Fibroblast of skin of right biceps (primary cell): ENCODE data around the gene RASA3.
"Not testable (repeated sequence)": the region's sequence is repeated elsewhere in the genome, so short reads cannot be mapped to it uniquely, and the experiment has no call there.

Experiments used
- DNase-seq: peaks from one replicate; pipeline ENCODE4 v3.0.0-alpha.2; 2013

The RASA3 gene

DNA sequence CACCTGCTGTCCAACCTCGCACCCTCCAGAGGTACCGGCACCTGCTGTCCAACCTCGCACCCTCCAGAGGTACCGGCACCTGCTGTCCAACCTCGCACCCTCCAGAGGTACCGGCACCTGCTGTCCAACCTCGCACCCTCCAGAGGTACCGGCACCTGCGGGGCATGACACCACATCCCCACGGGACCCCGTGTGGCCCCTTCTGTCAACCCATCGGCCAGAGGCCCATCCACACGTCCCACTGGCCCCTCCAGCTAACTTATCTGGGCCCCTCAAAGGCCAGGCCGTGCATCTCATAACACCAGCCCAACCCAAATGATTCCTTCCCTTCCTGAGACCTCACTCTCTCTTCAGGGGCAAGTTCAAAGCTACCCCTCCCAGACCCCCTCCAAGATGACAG is 6.3 kb downstream of the RASA3 start:
- DNase-seq = not testable (repeated sequence)

DNA sequence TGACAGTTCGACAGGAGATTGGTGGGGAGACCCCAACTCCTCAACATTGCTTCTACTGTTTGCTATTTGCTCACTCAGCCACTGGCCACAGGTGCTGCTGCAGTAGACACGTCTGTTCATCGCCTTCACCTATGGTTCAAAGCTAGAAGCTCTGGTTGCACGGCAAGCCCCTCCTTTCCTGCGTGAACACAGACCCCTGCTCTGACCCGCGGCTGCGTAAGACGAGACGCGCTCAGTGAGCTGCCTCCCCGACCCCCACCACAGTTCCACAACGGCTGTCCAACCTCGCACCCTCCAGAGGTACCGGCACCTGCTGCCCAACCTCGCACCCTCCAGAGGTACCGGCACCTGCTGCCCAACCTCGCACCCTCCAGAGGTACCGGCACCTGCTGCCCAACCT is 6.8 kb downstream of the RASA3 start:
- DNase-seq = no peak

DNA sequence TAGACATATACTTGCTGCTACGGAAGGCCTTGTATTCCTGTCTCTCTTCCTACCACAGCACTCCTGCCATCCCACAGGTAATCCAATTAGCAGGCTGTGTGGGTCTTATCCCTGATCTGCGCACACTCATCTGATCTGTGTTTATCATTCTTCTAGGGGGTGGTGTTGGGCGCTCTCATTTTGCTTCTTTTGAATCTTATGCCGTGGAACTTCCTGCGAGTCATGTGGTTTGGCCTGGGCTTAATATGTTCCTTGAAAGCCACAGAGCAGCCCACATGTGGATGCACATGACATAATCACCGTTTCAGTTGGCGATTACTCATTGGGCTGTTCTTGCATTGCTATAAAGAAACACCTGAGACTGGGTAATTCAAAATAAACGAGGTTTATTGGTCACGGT is 7.5 kb downstream of the RASA3 start:
- peak; percentile 86 for DNase-seq

DNA sequence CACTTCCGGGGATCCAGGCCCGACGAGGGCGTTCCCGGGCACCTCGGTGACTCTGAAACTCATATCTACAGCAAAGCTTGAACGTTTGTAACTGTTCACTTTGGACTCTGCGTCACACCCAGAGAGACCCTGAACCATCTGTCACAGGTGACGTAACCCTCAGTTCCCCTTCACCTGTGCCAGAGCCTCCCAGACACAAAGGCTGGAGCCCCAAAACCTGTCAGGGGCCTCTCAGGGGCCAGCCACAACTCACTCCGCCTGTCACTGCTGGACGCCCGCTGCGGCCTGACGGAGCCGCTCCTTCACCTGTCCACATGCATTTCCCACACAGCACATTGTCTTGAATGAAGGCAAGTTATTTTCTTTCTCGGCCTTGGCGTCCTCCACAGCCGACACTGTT is 8.0 kb downstream of the RASA3 start:
- no peak for DNase-seq

DNA sequence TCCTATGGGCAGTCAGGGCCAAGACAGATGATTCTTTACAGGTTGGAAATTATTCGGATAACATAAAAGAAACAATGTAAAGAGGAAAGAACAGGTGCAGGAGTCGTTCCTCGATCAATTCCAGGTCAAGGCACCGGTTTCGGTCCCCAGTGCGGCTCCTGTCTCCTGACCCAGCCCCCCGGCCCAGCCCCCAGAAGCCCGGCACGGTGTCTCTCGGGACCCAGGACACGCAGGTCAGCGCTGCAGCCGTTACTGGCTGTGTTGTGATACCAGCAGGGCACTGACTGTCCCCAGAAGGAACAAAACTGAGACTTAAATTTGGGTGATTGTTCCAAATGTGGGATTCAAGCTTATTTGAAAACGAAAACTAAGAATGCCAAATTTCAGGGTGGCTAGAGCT is 8.5 kb downstream of the RASA3 start:
- DNase-seq = no peak

DNA sequence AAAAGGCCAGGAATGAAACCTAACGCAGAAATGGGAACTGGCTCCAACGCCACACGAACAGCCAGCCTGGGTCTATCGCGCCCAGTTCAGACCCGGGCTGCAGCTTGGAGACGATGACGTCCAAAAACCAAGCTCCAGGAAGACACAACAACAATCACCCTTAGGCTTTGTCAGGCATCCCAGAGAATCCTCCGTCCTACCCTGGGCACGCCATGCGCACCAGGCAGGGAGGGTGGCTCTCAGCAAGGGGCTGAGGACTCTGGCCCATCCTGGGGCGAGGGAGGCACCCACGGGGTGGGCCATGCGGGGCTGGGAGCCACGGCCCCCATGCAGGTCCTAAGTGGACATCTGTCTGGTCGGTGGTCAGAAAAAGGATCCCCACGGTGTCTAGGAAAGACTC is 9.0 kb downstream of the RASA3 start:
- DNase-seq = no peak

DNA sequence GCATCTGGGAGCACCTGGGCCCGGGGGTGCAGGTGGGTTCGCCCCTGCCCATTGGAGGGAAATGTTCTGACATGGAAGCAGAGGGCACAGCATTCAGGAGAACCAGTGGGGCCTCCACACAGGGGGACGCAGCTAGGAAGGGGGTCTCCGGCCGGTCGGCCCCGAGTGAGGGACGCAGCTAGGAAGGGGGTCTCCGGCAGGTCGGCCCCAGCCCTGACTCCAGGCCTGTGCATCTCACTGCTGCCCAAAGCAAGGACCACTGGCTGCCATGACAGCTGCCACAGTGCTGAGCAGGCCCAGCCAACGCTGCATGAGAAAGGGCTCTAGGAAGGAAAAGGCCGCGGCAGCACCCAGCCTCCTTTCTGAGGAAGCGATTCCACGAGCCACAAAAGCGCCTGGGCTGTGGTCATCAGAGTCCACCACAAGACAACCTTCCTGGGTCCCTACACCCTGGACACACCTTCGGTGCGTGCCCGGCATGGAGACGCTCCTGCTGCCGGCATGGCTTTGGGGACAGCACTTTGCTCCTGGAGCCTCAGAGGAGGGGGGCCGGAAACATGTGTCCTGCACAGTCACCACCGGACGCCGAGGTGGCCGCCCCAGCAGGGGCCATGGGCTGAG is 9.7 kb downstream of the RASA3 start:
- no peak for DNase-seq

DNA sequence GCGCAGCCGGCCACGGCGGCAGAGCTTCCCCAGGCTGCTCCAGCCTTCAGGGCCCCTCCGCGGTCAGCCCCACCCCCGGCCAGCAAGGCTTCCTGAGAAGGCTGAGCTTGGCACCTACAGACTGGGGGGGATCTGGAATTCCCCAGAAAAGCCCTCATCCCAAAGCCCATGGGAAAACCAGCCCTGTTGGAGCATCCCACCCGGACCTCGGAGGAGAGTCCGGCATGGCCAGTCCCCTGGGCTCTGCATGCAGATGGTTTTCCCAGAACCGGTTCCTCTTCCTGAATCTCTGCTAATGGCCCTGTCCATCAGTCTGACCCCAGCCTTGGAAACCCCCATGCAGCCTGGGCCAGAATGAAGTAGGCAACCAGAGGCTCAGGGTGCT is 10.3 kb downstream of the RASA3 start:
- no peak for DNase-seq

DNA sequence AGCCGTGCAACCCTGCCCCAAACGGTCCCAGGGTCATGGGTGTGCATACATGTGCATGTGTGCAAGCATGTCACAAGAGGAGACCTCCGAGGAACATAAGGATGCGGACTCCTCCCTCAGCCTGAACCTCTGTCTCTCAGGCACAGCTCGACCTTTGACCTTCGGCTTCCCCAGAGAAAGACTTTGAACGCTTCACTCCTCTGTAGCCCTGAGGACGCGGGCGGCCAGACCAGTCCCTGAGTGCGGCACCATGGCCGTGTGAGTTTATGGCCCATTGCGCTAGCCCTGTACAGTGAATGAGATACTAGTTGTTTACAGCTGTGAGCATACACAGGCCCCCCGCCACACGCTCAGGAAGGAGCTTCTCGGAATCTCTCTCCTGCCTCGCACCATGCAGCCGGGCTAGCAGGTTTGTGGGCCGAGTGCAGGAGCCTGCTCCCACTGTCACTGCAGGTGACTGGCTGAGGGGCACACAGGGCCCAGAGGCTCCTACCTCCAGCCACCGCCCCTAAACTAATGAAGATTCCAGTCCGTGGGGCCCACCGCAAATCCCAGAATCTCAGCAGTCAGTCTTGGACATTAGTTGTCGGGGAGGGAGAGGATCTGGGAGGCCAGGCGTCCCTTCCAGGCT is 10.8 kb downstream of the RASA3 start:
- DNase-seq = no peak

DNA sequence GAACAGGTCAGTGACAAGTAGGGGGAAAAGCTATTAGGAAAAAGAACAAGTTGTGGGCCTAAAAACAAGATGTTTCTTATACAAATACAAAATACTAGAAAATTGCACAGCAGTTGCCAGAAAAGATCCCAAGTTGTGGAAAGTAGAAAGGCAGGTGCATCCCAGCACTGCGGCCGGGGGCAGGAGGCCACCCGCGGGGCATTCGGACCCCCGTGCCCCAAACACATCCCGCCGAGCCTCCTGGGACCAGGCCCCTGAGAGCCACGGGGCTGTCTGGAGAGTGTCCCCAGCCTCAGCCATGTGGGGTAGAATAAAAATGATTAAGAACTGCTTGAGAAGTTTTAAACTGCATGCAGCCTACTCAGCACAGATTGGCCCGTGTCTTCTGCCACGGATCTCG is 11.4 kb downstream of the RASA3 start:
- DNase-seq = no peak

DNA sequence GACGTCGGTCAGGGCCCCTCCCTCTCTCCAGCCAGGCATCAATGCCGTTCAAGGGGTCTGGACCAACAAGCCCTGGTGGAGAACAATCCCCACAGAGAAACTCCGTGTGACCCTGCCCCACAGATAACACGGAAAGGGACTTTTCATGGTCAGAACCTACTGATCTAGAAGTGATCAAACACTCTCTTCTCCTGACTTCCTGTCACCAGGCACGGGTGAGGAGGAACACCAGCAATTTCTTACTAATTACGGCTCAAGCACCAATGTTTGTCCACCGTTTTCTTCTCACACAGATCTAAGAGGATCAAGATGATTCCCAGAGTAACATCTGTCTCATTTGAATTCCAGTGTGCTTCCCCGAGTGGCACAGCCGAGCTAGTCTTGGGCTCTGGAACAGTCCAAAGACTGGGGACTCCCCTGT is 11.8 kb downstream of the RASA3 start:
- DNase-seq = no peak

DNA sequence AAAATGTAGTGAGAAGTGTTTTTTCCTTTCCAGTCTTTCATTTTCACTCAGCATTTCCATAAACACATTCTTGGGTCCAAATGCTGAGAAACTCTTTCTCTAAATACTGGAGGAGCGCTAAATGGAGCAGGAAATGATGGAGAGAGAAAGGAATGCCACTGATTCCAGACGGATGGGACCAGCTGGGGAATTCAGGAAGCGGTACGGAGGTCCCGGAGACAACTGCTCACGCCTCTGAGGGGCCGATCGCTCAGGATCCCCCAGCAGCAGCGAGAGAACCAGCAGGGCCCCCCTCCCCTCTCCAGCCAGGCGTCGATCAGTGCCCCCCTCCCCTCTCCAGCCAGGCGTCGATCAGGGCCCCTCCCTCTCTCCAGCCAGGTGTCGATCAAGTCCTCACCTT is 13.2 kb downstream of the RASA3 start:
- DNase-seq = peak; percentile 97

DNA sequence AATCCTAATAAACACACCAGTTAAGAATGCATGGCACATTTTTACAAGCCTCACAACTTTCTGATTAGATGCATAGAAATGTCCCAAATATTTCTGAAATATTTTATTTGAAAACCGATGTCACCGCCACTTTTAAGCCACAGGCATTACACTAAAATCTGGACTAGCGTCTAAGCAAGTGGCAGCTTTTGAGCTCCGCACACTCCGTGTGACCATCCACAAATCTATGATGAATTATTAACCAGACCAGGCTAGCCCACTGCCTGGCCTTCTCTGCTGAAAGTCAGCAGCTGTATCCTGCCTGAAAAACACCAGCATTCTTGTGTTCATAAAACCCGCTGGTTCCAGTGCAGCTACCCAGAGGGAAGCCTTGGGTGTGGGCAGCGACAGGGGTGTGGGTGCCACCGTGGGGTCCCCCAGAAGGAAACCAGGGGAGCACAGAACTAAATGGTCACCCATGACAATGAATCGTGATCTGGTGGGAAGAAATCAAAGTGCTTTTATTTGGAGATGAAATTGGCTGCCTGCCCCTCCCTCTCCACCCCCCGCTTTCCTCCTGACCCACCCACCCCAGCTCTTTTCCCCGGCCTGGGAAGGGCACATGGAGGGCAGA is 13.8 kb downstream of the RASA3 start:
- DNase-seq = peak; percentile 73

DNA sequence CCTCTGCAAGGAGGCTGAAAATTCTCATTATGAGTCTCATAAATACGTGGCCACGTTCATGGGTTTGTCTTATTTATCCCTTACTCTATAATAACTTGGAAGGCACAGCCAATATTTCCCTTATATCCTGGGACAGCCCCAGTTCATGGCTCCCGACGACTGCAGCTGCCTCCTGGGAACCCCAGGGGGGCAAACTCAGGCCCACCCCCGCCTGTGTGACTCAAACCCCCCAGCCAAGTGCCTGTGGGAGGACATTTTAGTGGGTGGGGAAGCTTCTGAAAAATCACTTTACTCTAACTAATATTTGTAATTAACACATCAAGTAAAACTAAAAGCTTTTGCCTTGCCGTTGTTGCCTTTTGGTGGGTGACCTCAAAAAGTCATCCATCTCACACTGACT is 14.3 kb downstream of the RASA3 start:
- no peak for DNase-seq

DNA sequence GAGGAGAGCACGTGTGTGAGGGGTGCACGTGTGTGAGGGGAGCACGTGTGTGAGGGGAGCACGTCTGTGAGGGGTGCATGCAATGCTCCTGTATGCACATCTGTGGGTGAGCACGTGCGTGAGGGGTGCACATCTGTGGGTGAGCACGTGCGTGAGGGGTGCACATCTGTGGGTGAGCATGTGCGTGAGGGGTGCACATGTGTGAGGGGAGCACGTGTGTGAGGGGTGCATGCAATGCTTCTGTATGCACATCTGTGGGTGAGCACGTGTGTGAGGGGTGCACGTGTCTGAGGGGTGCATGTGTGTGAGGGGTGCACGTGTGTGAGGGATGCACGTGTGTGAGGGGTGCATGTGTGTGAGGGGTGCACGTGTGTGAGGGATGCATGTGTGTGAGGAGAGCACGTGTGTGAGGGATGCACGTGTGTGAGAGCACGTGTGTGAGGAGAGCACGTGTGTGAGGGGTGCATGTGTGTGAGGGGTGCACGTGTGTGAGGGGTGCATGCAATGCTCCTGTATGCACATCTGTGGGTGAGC is 15.0 kb downstream of the RASA3 start:
- not testable (repeated sequence) for DNase-seq

DNA sequence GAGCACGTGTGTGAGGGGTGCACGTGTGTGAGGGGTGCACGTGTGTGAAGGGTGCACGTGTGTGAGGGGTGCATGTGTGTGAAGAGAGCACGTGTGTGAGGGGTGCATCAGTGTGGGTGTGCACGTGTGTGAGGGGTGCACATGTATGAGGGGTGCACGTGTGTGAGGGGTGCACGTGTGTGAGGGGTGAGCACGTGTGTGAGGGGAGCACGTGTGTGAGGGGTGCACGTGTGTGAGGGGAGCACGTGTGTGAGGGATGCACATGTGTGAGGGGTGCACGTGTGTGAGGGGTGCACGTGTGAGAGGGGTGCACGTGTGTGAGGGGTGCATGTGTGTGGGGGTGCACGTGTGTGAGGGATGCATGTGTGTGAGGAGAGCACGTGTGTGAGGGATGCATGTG is 15.7 kb downstream of the RASA3 start:
- no peak for DNase-seq

DNA sequence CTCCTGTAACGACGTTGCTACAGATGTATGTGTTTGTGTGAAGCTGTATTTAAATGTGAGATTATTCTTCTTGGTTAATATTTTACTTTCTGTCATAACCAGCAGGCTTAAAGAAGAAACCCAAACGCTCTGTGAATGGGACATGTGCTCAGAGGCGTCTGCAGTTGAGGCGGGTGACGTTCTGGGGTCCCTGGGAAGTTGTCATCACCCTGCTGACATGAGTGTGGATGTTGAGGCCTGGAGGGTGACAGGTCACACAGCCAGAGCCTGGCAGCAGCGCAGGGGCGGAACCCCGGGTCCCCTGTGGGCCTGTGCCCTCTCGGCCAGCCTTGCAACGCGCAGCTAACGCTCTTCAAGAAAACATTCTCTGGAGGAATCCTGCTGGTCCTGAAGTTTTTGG is 16.6 kb downstream of the RASA3 start:
- no peak for DNase-seq

DNA sequence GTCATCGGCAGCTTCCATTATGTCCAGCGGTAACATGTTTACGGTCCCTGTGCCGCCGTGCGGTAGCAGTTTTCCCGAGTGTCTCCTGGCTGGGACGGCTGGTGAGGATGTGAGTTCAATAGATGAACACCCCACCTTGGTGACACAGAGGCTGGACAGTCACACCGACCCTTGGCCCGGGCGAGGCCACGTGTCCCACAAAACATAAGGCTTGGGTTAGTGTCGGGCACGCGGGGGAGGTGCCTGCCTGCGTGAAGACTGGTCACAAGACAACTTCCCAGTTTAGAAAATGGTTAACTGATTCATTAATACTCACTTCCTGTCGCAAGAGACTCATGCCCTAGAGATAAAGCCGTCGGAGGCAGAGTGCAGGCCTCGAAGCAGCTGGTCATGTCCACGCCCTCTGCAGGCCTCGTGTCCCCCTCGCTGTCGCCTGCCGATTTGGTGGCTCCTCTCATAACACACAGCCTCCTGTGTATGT is 17.2 kb downstream of the RASA3 start:
- DNase-seq = peak; percentile 88

DNA sequence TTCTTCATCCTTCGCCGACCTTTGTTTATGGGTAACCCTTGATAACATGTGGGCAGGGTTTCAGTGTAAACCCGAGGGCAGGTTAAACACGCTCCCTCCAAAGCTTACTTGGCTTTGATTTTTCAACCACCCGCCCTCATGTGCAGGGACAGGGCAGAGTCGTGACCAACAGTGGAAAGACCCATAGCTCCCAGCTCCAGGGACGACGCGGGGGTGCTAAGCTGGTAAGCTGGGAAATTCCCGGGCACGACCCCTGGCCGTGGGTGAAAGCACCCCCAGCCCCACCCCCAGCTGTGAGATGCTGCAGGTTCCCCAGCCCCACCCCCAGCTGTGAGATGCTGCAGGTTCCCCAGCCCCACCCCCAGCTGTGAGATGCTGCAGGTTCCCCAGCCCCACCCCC is 17.8 kb downstream of the RASA3 start:
- not testable (repeated sequence) for DNase-seq

DNA sequence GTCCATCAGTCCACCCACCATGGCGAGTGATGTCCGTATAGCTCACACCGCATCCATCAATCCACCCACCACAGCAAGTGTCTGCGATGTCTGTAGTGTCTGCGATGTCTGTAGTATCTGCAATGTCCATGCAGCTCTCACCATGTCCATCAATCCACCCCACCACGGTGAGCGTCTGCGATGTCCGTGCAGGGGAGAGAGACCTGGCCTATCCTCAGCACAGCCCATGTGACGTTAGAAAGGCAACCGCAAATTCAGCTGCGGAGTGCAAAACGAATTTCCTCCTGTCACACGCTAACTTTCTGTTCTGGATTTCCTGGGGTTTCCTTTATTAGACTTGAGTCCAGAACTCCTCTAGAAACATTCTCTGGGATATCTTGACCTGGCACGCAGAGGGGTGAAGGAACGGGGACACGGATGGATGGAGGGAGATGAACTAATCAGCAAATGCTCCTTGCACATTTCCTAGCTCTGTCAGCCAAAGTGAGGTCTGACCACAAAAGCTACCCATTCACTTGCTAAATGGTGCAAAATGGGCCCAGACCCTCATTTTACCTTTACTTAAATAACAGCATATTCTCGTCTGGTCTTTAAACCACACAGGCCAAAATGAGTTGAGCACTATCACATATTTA is 18.3 kb downstream of the RASA3 start:
- DNase-seq = no peak

DNA sequence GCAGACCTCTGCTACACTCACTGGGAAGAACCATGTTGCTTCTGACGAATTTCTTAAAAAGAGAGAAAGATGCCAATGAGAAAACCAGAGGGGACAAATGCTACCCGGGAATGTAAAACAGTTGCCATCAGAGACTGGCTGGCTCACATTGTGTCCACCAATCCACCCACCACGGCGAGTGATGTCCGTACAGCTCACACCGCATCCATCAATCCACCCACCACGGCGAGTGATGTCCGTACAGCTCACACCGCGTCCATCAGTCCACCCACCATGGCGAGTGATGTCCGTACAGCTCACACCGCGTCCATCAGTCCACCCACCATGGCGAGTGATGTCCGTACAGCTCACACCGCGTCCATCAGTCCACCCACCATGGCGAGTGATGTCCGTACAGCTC is 19.0 kb downstream of the RASA3 start:
- DNase-seq = not testable (repeated sequence)

DNA sequence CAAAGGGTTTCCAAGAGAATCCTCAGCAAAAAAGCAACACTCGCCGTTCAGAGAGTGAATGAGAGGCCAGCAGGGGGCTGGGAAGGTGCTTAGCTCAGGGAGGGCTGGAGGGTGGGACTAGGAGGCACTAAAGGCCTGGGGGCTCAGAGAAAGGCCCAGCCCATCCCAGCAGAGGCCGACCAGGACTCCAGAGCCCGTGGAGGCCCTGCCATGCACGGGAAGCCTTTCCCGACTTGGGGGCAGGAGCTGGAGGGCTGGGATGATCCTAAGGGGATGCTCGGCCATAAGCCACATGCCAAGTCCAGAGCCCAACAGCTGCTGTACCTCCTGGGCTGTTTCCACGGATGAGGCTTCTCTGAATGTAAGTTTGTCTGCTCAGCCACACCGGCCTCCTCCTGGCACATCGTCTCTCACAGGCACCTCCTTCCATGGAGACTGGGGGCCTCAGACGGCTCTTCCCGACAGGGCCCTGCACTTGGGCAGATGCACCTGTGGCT is 19.5 kb downstream of the RASA3 start:
- no peak for DNase-seq

DNA sequence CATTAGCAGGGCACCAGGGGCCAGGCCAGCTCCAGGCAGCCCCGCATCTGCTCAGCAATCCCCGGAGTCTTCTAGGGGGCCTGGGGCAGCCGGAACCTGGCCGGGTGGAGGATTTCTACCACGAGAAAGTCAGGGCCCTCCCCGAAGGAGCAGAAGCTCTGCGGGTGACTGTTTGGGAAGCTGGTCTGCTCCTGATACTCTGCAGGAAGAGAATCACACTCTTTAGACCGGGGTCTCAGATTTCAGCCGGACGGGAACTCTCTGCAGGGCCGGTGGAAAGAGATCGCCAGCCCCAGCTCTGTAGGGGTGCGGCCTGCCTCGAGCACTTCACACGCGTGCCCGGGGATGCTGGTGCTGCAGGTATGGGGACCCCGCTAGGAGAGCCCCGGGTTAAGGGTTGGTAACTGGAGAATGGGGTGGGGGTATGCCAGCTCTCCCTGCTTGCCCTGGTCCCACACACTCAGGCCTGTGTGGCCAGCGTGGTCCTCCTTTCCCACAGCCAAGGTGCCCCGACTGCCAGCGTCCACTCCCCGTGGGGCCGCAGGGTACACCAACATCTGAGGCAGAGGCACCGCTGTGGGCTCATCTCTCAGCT is 20.1 kb downstream of the RASA3 start:
- DNase-seq = no peak
